Measurements from ENCODE around the gene TMEM181.

GRCh38 chr6:158586652-158587051 is 26.8 kb downstream of the TMEM181 start:
- TF ChIP-seq CTCF (IDR thresholded peaks at IDR 0.05) = no peak
- TF ChIP-seq POLR2A (IDR thresholded peaks at IDR 0.05) = no peak
